ENCODE results near the gene ZNF19. TPM values are rescaled to one million over a fixed set of nuclear protein-coding genes. Genes with fewer than 3 reads are reported as not detected.

The ZNF19 gene
- total and polyA plus RNA-seq, 9 of the 15 experiments (the other 6 are each of a cell fraction or from before 2014, with no cell fraction given), result 1.2 to 2.8 (median 1.8) TPM

- Histone ChIP-seq H3K9ac (ENCODE audit: insufficient read depth in 1 of 2, low read depth in 2 of 2, low read length in 2 of 2) (no peak overlapping the region), H3K36me3 (ENCODE audit: control insufficient read depth, insufficient read depth, low read length) (peaks cover 51% of the 10 kb centered on the region), H2AFZ (ENCODE audit: low read depth, low read length) (no peak overlapping the region), H3K9me3 (replicated peaks; ENCODE audit: control insufficient read depth, insufficient read depth, low read depth, low read length) (peaks cover 22% of the 10 kb centered on the region), H3K27me3 (ENCODE audit: control insufficient read depth in 2 of 2, insufficient read depth in 2 of 2, low read length in 2 of 2) (no peaks in the 10 kb centered on the region), H3K27ac (ENCODE audit: extremely low read depth, low read depth, low read length) (no peak overlapping the region), H3K4me3 (no peak overlapping the region), H3K4me1 (replicated peaks in 1 of 2; ENCODE audit: control insufficient read depth in 2 of 2, insufficient read depth in 2 of 2, low read length in 2 of 2) (no peaks in the 10 kb centered on the region), H4K20me1 (replicated peaks; ENCODE audit: control insufficient read depth, insufficient read depth, low read length) (no peaks in the 10 kb centered on the region), H3K79me2 (ENCODE audit: control insufficient read depth, insufficient read depth, low read length) (no peaks in the 10 kb centered on the region), H3K4me2 (ENCODE audit: insufficient read depth, low read length) (no peak overlapping the region), H3K9me1 (ENCODE audit: control insufficient read depth, insufficient read depth, low read length) (no peaks in the 10 kb centered on the region)
- intact Hi-C loops (cut with micrococcal nuclease), result no loop called here
- ChIA-PET CTCF (ENCODE audit: low intra/inter-chr PET ratio) (no interaction called here), POLR2A (interaction anchor here (0.7 kb wide), 1 partner anchor 19 kb away, joined by 3 read pairs; no protein-coding TSS in a partner anchor)
- FAIRE-seq (no peak), DNase-seq (ENCODE audit: extremely low read depth in 1 of 4, low spot score in 3 of 4) (no peak), ATAC-seq (no peak)
- TF ChIP-seq GABPA (tag; conservative IDR thresholded peaks at IDR 0.05; ENCODE audit: low read depth), result no peak
- no peak for TF ChIP-seq PURB (CRISPR knock-in tag; IDR thresholded peaks at IDR 0.05; ENCODE audit: low read depth)
- no peak for TF ChIP-seq DMBX1 (CRISPR knock-in tag; IDR thresholded peaks at IDR 0.05; ENCODE audit: borderline replicate concordance)
- no peak for TF ChIP-seq MYC (IDR thresholded peaks at IDR 0.05; ENCODE audit: low read depth, low read length)
- TF ChIP-seq MYC (CRISPR knock-in tag; IDR thresholded peaks at IDR 0.05; ENCODE audit: borderline replicate concordance, low read depth), result no peak
- no peak for TF ChIP-seq ZNF12 (CRISPR knock-in tag; IDR thresholded peaks at IDR 0.05)
- no TSS peak for BruUV-seq (replicated peaks)
- in situ Hi-C loops (cut with MboI), result no loop called here
Measured at GRCh38 chr16:71453036-71453435, 36.1 kb downstream of the ZNF19 start.

DNA sequence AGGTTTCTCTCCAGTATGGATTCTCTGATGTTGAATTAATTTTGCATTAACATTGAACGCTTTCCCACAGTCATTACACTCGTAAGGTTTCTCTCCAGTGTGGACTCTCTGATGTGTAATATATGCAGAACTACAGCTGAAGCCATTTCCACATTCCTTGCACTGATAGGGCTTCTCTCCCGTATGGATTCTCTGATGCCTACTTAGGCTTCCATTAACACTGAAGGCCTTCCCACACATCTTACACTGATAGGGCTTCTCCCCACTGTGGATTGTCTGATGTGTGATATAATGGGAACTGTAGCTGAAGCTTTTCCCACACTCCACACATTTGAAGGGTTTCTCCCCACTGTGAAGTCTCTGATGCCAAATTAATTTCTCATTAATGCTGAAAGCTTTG is 40.1 kb downstream of the ZNF19 start:
- intact Hi-C loops (cut with micrococcal nuclease), result no loop called here
- POLR2A ChIA-PET, result no interaction called here
- no peak overlapping the region for H3K27ac ChIP-seq (ENCODE audit: extremely low read depth, low read depth, low read length)
- peaks cover 27% of the 10 kb centered on the region for H3K9me3 ChIP-seq (replicated peaks; ENCODE audit: control insufficient read depth, insufficient read depth, low read depth, low read length)
- 98% methylated on average over 3 of the region's 3 CpGs for WGBS (ENCODE audit: insufficient coverage, low coverage, missing lambda C conversion rate)
- no peaks in the 10 kb centered on the region for H3K4me1 ChIP-seq (replicated peaks in 1 of 2; ENCODE audit: control insufficient read depth in 2 of 2, insufficient read depth in 2 of 2, low read length in 2 of 2)
- peaks cover 45% of the 10 kb centered on the region for H3K36me3 ChIP-seq (ENCODE audit: control insufficient read depth, insufficient read depth, low read length)
- no peak for DNase-seq (ENCODE audit: extremely low read depth in 1 of 4, low spot score in 3 of 4)
- H3K9ac ChIP-seq (ENCODE audit: insufficient read depth in 1 of 2, low read depth in 2 of 2, low read length in 2 of 2), result no peak overlapping the region
- H3K9me1 ChIP-seq (ENCODE audit: control insufficient read depth, insufficient read depth, low read length), result no peaks in the 10 kb centered on the region
- no TSS peak for BruUV-seq (replicated peaks)
- no peak overlapping the region for H2AFZ ChIP-seq (ENCODE audit: low read depth, low read length)
- CTCF ChIA-PET (ENCODE audit: low intra/inter-chr PET ratio), result no interaction called here
- FAIRE-seq, result no peak
- no peak for ATAC-seq
- no peaks in the 10 kb centered on the region for H3K27me3 ChIP-seq (ENCODE audit: control insufficient read depth in 2 of 2, insufficient read depth in 2 of 2, low read length in 2 of 2)
- in situ Hi-C loops (cut with MboI), result no loop called here
- no peak overlapping the region for H3K4me2 ChIP-seq (ENCODE audit: insufficient read depth, low read length)
- H4K20me1 ChIP-seq (replicated peaks; ENCODE audit: control insufficient read depth, insufficient read depth, low read length), result no peaks in the 10 kb centered on the region
- H3K79me2 ChIP-seq (ENCODE audit: control insufficient read depth, insufficient read depth, low read length), result no peaks in the 10 kb centered on the region
- no peak overlapping the region for H3K4me3 ChIP-seq
- TF ChIP-seq HBP1 (CRISPR knock-in tag; IDR thresholded peaks at IDR 0.05), result no peak
- TF ChIP-seq RB1 (IDR thresholded peaks at IDR 0.05; ENCODE audit: low read depth), result no peak
- TF ChIP-seq ZNF717 (CRISPR knock-in tag; IDR thresholded peaks at IDR 0.05), result no peak
- TF ChIP-seq, protein P1, sequence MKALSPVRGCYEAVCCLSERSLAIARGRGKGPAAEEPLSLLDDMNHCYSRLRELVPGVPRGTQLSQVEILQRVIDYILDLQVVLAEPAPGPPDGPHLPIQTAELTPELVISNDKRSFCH (CRISPR knock-in tag; IDR thresholded peaks at IDR 0.05), result no peak
- TF ChIP-seq, protein P1 (tag; IDR thresholded peaks at IDR 0.05), result no peak
- peak in 1 of 2 experiments; percentile 85; a peak in 2 of 3 replicates for TF ChIP-seq CBX3 (IDR thresholded peaks at IDR 0.05; ENCODE audit: borderline replicate concordance in 1 of 2, low read length in 2 of 2)
- TF ChIP-seq STAT5A (IDR thresholded peaks at IDR 0.05; ENCODE audit: borderline replicate concordance, low read length), result no peak
- no peak for TF ChIP-seq GATAD2B (IDR thresholded peaks at IDR 0.05; ENCODE audit: borderline replicate concordance)
- TF ChIP-seq ETV6 (IDR thresholded peaks at IDR 0.05; ENCODE audit: borderline replicate concordance in 1 of 2, low read depth in 2 of 2, low read length in 1 of 2), result no peak
- no peak for TF ChIP-seq ETV6 (CRISPR knock-in tag; IDR thresholded peaks at IDR 0.05; ENCODE audit: borderline replicate concordance)
- TF ChIP-seq SUPT5H (IDR thresholded peaks at IDR 0.05), result no peak
